ENCODE measurements around the gene SLC26A1. TPM values are rescaled to one million over a fixed set of nuclear protein-coding genes. Genes with fewer than 3 reads are reported as not detected.

SLC26A1 gene
- total and polyA plus RNA-seq, 9 donors = 0.58 to 5.3 (median 3.2) TPM

- peaks cover 15% of the 10 kb centered on the region for H3K27me3 ChIP-seq (ENCODE audit: control insufficient read depth, insufficient read depth, low read length)
- H3K27ac ChIP-seq (ENCODE audit: low read length) = no peak overlapping the region
- H3K4me3 ChIP-seq (ENCODE audit: low read length) = no peak overlapping the region
- DNase-seq = no peak
- no peaks in the 10 kb centered on the region for H3K9me3 ChIP-seq (replicated peaks; ENCODE audit: control insufficient read depth, low read depth, low read length)
- peaks cover 30% of the 10 kb centered on the region for H3K36me3 ChIP-seq (ENCODE audit: control insufficient read depth, insufficient read depth, low read length)
- WGBS (ENCODE audit: insufficient coverage) = 91% methylated on average over 28 of the region's 39 CpGs
- peaks cover 2% of the 10 kb centered on the region for H3K4me1 ChIP-seq (ENCODE audit: control insufficient read depth, insufficient read depth, low read length)
These were observed 29.7 kb downstream of the SLC26A1 start for GRCh38 chr4:963276-964225.

GRCh38 chr4:962231-963208 lies 30.7 kb downstream of the SLC26A1 start:
- peaks cover 6% of the 10 kb centered on the region for H3K27me3 ChIP-seq (ENCODE audit: control insufficient read depth, insufficient read depth, low read length)
- H3K36me3 ChIP-seq (ENCODE audit: control insufficient read depth, insufficient read depth, low read length) = peaks cover 34% of the 10 kb centered on the region
- no peaks in the 10 kb centered on the region for H3K4me1 ChIP-seq (ENCODE audit: control insufficient read depth, insufficient read depth, low read length)
- no peak overlapping the region for H3K27ac ChIP-seq (ENCODE audit: low read length)
- DNase-seq = no peak
- no peaks in the 10 kb centered on the region for H3K9me3 ChIP-seq (replicated peaks; ENCODE audit: control insufficient read depth, low read depth, low read length)
- 90% methylated on average over 46 of the region's 54 CpGs for WGBS (ENCODE audit: insufficient coverage)
- H3K4me3 ChIP-seq (ENCODE audit: low read length) = no peak overlapping the region

- DNase-seq = no peak
- no peaks in the 10 kb centered on the region for H3K9me3 ChIP-seq (replicated peaks; ENCODE audit: control insufficient read depth, low read depth, low read length)
- H3K27ac ChIP-seq (ENCODE audit: low read length) = no peak overlapping the region
- H3K36me3 ChIP-seq (ENCODE audit: control insufficient read depth, insufficient read depth, low read length) = peaks cover 34% of the 10 kb centered on the region
- no peak overlapping the region for H3K4me3 ChIP-seq (ENCODE audit: low read length)
- H3K4me1 ChIP-seq (ENCODE audit: control insufficient read depth, insufficient read depth, low read length) = no peaks in the 10 kb centered on the region
- no peaks in the 10 kb centered on the region for H3K27me3 ChIP-seq (ENCODE audit: control insufficient read depth, insufficient read depth, low read length)
- WGBS (ENCODE audit: insufficient coverage) = 88% methylated on average over 50 of the region's 52 CpGs
These were observed 31.6 kb downstream of the SLC26A1 start for GRCh38 chr4:961351-962230.

- no peak overlapping the region for H3K4me3 ChIP-seq (ENCODE audit: low read length)
- no peaks in the 10 kb centered on the region for H3K4me1 ChIP-seq (ENCODE audit: control insufficient read depth, insufficient read depth, low read length)
- peaks cover 31% of the 10 kb centered on the region for H3K36me3 ChIP-seq (ENCODE audit: control insufficient read depth, insufficient read depth, low read length)
- H3K27me3 ChIP-seq (ENCODE audit: control insufficient read depth, insufficient read depth, low read length) = no peaks in the 10 kb centered on the region
- WGBS (ENCODE audit: insufficient coverage) = 90% methylated on average over 32 of the region's 35 CpGs
- H3K27ac ChIP-seq (ENCODE audit: low read length) = no peak overlapping the region
- DNase-seq = no peak
- no peaks in the 10 kb centered on the region for H3K9me3 ChIP-seq (replicated peaks; ENCODE audit: control insufficient read depth, low read depth, low read length)
These were observed 32.4 kb downstream of the SLC26A1 start for GRCh38 chr4:960636-961350.

GRCh38 chr4:960140-960635 lies 33.0 kb downstream of the SLC26A1 start:
- Histone ChIP-seq H3K27me3 (ENCODE audit: control insufficient read depth, insufficient read depth, low read length) (no peaks in the 10 kb centered on the region), H3K4me1 (ENCODE audit: control insufficient read depth, insufficient read depth, low read length) (no peaks in the 10 kb centered on the region), H3K9me3 (replicated peaks; ENCODE audit: control insufficient read depth, low read depth, low read length) (no peaks in the 10 kb centered on the region), H3K36me3 (ENCODE audit: control insufficient read depth, insufficient read depth, low read length) (peaks cover 37% of the 10 kb centered on the region), H3K4me3 (ENCODE audit: low read length) (no peak overlapping the region), H3K27ac (ENCODE audit: low read length) (no peak overlapping the region)
- WGBS (ENCODE audit: insufficient coverage) = 78% methylated on average over 14 of the region's 16 CpGs
- no peak for DNase-seq

- Histone ChIP-seq H3K27ac (ENCODE audit: low read length) (no peak overlapping the region), H3K9me3 (replicated peaks; ENCODE audit: control insufficient read depth, low read depth, low read length) (no peaks in the 10 kb centered on the region), H3K36me3 (ENCODE audit: control insufficient read depth, insufficient read depth, low read length) (peaks cover 36% of the 10 kb centered on the region), H3K4me1 (ENCODE audit: control insufficient read depth, insufficient read depth, low read length) (no peaks in the 10 kb centered on the region), H3K27me3 (ENCODE audit: control insufficient read depth, insufficient read depth, low read length) (no peaks in the 10 kb centered on the region), H3K4me3 (ENCODE audit: low read length) (no peak overlapping the region)
- 72% methylated on average over 23 of the region's 24 CpGs for WGBS (ENCODE audit: insufficient coverage)
- DNase-seq = no peak
These were observed 33.7 kb downstream of the SLC26A1 start for GRCh38 chr4:959338-960139.

- no peak for DNase-seq
- Histone ChIP-seq H3K4me3 (ENCODE audit: low read length) (no peak overlapping the region), H3K4me1 (ENCODE audit: control insufficient read depth, insufficient read depth, low read length) (no peaks in the 10 kb centered on the region), H3K9me3 (replicated peaks; ENCODE audit: control insufficient read depth, low read depth, low read length) (no peaks in the 10 kb centered on the region), H3K27me3 (ENCODE audit: control insufficient read depth, insufficient read depth, low read length) (no peaks in the 10 kb centered on the region), H3K27ac (ENCODE audit: low read length) (no peak overlapping the region), H3K36me3 (ENCODE audit: control insufficient read depth, insufficient read depth, low read length) (peaks cover 36% of the 10 kb centered on the region)
- WGBS (ENCODE audit: insufficient coverage) = 69% methylated on average over 15 of the region's 17 CpGs
These were observed 34.4 kb downstream of the SLC26A1 start for GRCh38 chr4:958696-959337.

- Histone ChIP-seq H3K36me3 (ENCODE audit: control insufficient read depth, insufficient read depth, low read length) (peaks cover 37% of the 10 kb centered on the region), H3K4me1 (ENCODE audit: control insufficient read depth, insufficient read depth, low read length) (no peaks in the 10 kb centered on the region), H3K9me3 (replicated peaks; ENCODE audit: control insufficient read depth, low read depth, low read length) (no peaks in the 10 kb centered on the region), H3K27me3 (ENCODE audit: control insufficient read depth, insufficient read depth, low read length) (no peaks in the 10 kb centered on the region), H3K4me3 (ENCODE audit: low read length) (no peak overlapping the region), H3K27ac (ENCODE audit: low read length) (no peak overlapping the region)
- no peak for DNase-seq
- 84% methylated on average over 15 of the region's 17 CpGs for WGBS (ENCODE audit: insufficient coverage)
These were observed 34.9 kb downstream of the SLC26A1 start for GRCh38 chr4:958314-958665.

All from muscle of leg (tissue), 11 donors.